GM12874 (cell line): Measurements from ENCODE around the gene GTPBP4.

Source experiments
- CTCF ChIP-seq: IDR thresholded peaks from 2 replicates; pipeline ENCODE4 v1.5.1; 2011; ENCODE audit warnings: low read depth, mild to moderate bottlenecking, control low read depth, low read length, moderate library complexity; ENCODE audit not compliant: insufficient read depth

GTPBP4 gene

GRCh38 chr10:958106-958505 is 30.1 kb upstream of the GTPBP4 start:
- no peak for TF ChIP-seq CTCF

- no peak for TF ChIP-seq CTCF
These were observed 29.4 kb upstream of the GTPBP4 start for GRCh38 chr10:958856-959255.

- no peak for TF ChIP-seq CTCF
These were observed 25.9 kb upstream of the GTPBP4 start for GRCh38 chr10:962342-962741.

GRCh38 chr10:963186-963585 is 25.0 kb upstream of the GTPBP4 start:
- no peak for TF ChIP-seq CTCF

GRCh38 chr10:963655-964054 is 24.6 kb upstream of the GTPBP4 start:
- no peak for TF ChIP-seq CTCF

GRCh38 chr10:964321-964987 is 23.8 kb upstream of the GTPBP4 start:
- no peak for TF ChIP-seq CTCF

- TF ChIP-seq CTCF = no peak
These were observed 23.2 kb upstream of the GTPBP4 start for GRCh38 chr10:964988-965417.
